Measurements from ENCODE around the gene C2CD2L. TPM values are rescaled to one million over a fixed set of nuclear protein-coding genes. Genes with fewer than 3 reads are reported as not detected.
A peak's percentile ranks its signal among the peaks of the same experiment; 100 is the strongest.

The C2CD2L gene
- total RNA-seq, 1 donor from 2014 or later = 11.1 TPM

DNA sequence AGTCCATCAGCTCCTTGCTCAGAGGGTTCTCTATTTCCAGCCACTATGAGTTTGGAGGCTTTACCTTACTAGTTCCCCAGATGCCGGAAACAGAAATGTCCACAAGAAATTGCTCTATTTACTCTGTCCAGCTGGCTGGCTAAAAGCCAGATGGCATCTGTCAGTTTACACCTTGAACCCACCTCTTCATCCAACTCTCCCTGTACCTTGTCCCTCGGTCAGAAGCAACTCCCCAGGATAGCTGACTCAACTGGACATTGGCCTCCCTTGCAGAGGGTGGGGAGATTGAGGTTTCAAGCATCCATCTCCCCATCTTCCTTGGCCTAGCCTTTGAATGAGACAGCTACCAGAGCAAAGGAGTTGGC lies 1.7 kb downstream of the C2CD2L start:
- TF ChIP-seq, protein P1, sequence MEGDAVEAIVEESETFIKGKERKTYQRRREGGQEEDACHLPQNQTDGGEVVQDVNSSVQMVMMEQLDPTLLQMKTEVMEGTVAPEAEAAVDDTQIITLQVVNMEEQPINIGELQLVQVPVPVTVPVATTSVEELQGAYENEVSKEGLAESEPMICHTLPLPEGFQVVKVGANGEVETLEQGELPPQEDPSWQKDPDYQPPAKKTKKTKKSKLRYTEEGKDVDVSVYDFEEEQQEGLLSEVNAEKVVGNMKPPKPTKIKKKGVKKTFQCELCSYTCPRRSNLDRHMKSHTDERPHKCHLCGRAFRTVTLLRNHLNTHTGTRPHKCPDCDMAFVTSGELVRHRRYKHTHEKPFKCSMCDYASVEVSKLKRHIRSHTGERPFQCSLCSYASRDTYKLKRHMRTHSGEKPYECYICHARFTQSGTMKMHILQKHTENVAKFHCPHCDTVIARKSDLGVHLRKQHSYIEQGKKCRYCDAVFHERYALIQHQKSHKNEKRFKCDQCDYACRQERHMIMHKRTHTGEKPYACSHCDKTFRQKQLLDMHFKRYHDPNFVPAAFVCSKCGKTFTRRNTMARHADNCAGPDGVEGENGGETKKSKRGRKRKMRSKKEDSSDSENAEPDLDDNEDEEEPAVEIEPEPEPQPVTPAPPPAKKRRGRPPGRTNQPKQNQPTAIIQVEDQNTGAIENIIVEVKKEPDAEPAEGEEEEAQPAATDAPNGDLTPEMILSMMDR (IDR thresholded peaks at IDR 0.05; ENCODE audit: insufficient read depth, low read depth, low read length) = no peak
- no peak for TF ChIP-seq EZH2 (IDR thresholded peaks at IDR 0.05; ENCODE audit: insufficient read depth, low read length)
- Mint-ChIP-seq H3K9me3 (ENCODE audit: unreplicated experiment) (no peaks in the 10 kb centered on the region), H3K27ac (ENCODE audit: unreplicated experiment) (no peak overlapping the region)

DNA sequence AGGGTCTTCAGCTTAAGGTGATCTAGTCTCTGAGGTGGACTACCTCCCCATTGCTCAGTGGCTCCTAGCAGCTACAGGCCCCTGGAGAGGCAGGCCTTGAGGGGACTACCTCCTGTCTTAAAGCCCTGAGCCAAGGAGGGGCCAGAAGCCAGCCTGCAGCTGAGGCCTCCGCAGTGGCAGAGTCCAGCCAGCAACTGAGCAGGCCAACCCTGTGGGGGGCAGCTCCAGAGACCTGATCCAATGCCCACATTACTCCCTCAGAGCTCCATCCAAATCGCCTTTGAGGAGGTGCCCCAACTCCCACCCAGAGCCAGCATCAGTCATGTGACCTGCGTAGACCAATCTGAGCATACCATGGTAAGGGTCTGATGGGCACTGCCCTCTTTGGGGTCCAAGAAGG lies 2.7 kb downstream of the C2CD2L start:
- H3K27me3 Mint-ChIP-seq (ENCODE audit: low read depth, unreplicated experiment) = no peaks in the 10 kb centered on the region
- TF ChIP-seq, protein P1 (IDR thresholded peaks at IDR 0.05; ENCODE audit: insufficient read depth, low read depth, low read length) = no peak
- no peak for TF ChIP-seq EZH2 (IDR thresholded peaks at IDR 0.05; ENCODE audit: insufficient read depth, low read length)
- Histone ChIP-seq H3K36me3 (ENCODE audit: insufficient read depth, low read length) (peaks cover 14% of the 10 kb centered on the region), H3K4me1 (ENCODE audit: insufficient read depth, low read length) (peaks cover 14% of the 10 kb centered on the region), H3K27ac (ENCODE audit: low read depth, low read length) (no peak overlapping the region), H4K20me1 (ENCODE audit: insufficient read depth, low read length) (peaks cover 21% of the 10 kb centered on the region), H3K4me3 (ENCODE audit: insufficient read depth, low read depth, low read length) (no peak overlapping the region), H3K9me3 (ENCODE audit: insufficient read depth, low read depth, low read length) (no peaks in the 10 kb centered on the region), H3K79me2 (ENCODE audit: insufficient read depth, low read length) (peaks cover 27% of the 10 kb centered on the region), H2AFZ (ENCODE audit: low read depth, low read length) (no peak overlapping the region), H3K9ac (ENCODE audit: low read length) (no peak overlapping the region), H3K4me2 (ENCODE audit: low read length) (no peak overlapping the region), H3K27me3 (ENCODE audit: insufficient read depth, low read length) (no peaks in the 10 kb centered on the region)
- FAIRE-seq (no peak), DNase-seq (ENCODE audit: low read depth) (no peak)
- H3K4me3 Mint-ChIP-seq (ENCODE audit: unreplicated experiment) = no peak overlapping the region
- H3K9me3 Mint-ChIP-seq (ENCODE audit: unreplicated experiment) = no peaks in the 10 kb centered on the region
- H3K4me1 Mint-ChIP-seq (ENCODE audit: low read depth, unreplicated experiment) = peaks cover 18% of the 10 kb centered on the region
- H3K36me3 Mint-ChIP-seq (ENCODE audit: low read depth, unreplicated experiment) = peaks cover 14% of the 10 kb centered on the region
- no peak overlapping the region for H3K27ac Mint-ChIP-seq (ENCODE audit: unreplicated experiment)

More for the DNA sequence above, 1.7 kb downstream of the C2CD2L start:
- Histone ChIP-seq H3K4me1 (ENCODE audit: insufficient read depth, low read length) (peaks cover 14% of the 10 kb centered on the region), H3K79me2 (ENCODE audit: insufficient read depth, low read length) (peaks cover 27% of the 10 kb centered on the region), H3K9ac (ENCODE audit: low read length) (no peak overlapping the region), H3K9me3 (ENCODE audit: insufficient read depth, low read depth, low read length) (no peaks in the 10 kb centered on the region), H3K36me3 (ENCODE audit: insufficient read depth, low read length) (peaks cover 14% of the 10 kb centered on the region), H3K4me3 (ENCODE audit: insufficient read depth, low read depth, low read length) (peak overlapping the region; percentile 67), H3K27me3 (ENCODE audit: insufficient read depth, low read length) (no peaks in the 10 kb centered on the region), H2AFZ (ENCODE audit: low read depth, low read length) (no peak overlapping the region), H3K4me2 (ENCODE audit: low read length) (peak overlapping the region; percentile 96), H4K20me1 (ENCODE audit: insufficient read depth, low read length) (peaks cover 21% of the 10 kb centered on the region), H3K27ac (ENCODE audit: low read depth, low read length) (no peak overlapping the region)
- no peaks in the 10 kb centered on the region for H3K27me3 Mint-ChIP-seq (ENCODE audit: low read depth, unreplicated experiment)
- peak overlapping the region; percentile 86 for H3K4me3 Mint-ChIP-seq (ENCODE audit: unreplicated experiment)
- FAIRE-seq (no peak), DNase-seq (ENCODE audit: low read depth) (no peak)
- H3K36me3 Mint-ChIP-seq (ENCODE audit: low read depth, unreplicated experiment) = peaks cover 11% of the 10 kb centered on the region
- peaks cover 18% of the 10 kb centered on the region for H3K4me1 Mint-ChIP-seq (ENCODE audit: low read depth, unreplicated experiment)

DNA sequence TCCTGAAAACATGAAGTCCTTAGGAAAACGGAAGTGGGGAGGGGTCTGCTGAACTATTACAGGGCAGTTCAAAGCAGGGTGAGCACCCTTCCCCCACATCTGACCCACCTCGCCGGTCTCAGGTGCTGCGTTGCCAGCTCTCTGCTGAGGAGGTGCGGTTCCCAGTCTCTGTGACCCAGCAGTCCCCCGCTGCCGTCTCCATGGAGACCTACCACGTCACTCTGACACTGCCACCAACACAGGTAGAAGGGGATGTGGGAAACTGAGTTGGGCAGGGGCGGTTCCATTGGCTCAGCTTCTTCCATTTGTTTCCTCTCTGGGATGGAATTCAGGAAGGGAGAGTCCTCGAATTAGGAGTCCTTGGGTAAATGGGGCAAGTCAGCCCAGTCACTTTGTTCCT lies 3.3 kb downstream of the C2CD2L start:
- FAIRE-seq (no peak), DNase-seq (ENCODE audit: low read depth) (no peak)
- Histone ChIP-seq H3K36me3 (ENCODE audit: insufficient read depth, low read length) (peaks cover 14% of the 10 kb centered on the region), H2AFZ (ENCODE audit: low read depth, low read length) (no peak overlapping the region), H3K4me1 (ENCODE audit: insufficient read depth, low read length) (peaks cover 14% of the 10 kb centered on the region), H3K9ac (ENCODE audit: low read length) (no peak overlapping the region), H3K27me3 (ENCODE audit: insufficient read depth, low read length) (no peaks in the 10 kb centered on the region), H3K9me3 (ENCODE audit: insufficient read depth, low read depth, low read length) (no peaks in the 10 kb centered on the region), H3K4me2 (ENCODE audit: low read length) (no peak overlapping the region), H3K4me3 (ENCODE audit: insufficient read depth, low read depth, low read length) (no peak overlapping the region), H3K27ac (ENCODE audit: low read depth, low read length) (no peak overlapping the region), H4K20me1 (ENCODE audit: insufficient read depth, low read length) (peaks cover 21% of the 10 kb centered on the region), H3K79me2 (ENCODE audit: insufficient read depth, low read length) (peaks cover 27% of the 10 kb centered on the region)
- Mint-ChIP-seq H3K9me3 (ENCODE audit: unreplicated experiment) (no peaks in the 10 kb centered on the region), H3K27ac (ENCODE audit: unreplicated experiment) (no peak overlapping the region), H3K4me1 (ENCODE audit: low read depth, unreplicated experiment) (peaks cover 18% of the 10 kb centered on the region), H3K36me3 (ENCODE audit: low read depth, unreplicated experiment) (peaks cover 18% of the 10 kb centered on the region), H3K4me3 (ENCODE audit: unreplicated experiment) (no peak overlapping the region), H3K27me3 (ENCODE audit: low read depth, unreplicated experiment) (no peaks in the 10 kb centered on the region)
- TF ChIP-seq, protein P1 (IDR thresholded peaks at IDR 0.05; ENCODE audit: insufficient read depth, low read depth, low read length) = no peak
- TF ChIP-seq EZH2 (IDR thresholded peaks at IDR 0.05; ENCODE audit: insufficient read depth, low read length) = no peak

All from astrocyte (in vitro differentiated cells and primary cell).